ENCODE results near the gene PHYHD1.

Gene PHYHD1

GRCh38 chr9:128901379-128901778 lies 19.4 kb upstream of the PHYHD1 start:
- DNase-seq (ENCODE audit: low read depth in 3 of 3) = no peak

- no peak for DNase-seq (ENCODE audit: low read depth in 3 of 3)
Measured at GRCh38 chr9:128901822-128902221, 19.0 kb upstream of the PHYHD1 start.

DNA sequence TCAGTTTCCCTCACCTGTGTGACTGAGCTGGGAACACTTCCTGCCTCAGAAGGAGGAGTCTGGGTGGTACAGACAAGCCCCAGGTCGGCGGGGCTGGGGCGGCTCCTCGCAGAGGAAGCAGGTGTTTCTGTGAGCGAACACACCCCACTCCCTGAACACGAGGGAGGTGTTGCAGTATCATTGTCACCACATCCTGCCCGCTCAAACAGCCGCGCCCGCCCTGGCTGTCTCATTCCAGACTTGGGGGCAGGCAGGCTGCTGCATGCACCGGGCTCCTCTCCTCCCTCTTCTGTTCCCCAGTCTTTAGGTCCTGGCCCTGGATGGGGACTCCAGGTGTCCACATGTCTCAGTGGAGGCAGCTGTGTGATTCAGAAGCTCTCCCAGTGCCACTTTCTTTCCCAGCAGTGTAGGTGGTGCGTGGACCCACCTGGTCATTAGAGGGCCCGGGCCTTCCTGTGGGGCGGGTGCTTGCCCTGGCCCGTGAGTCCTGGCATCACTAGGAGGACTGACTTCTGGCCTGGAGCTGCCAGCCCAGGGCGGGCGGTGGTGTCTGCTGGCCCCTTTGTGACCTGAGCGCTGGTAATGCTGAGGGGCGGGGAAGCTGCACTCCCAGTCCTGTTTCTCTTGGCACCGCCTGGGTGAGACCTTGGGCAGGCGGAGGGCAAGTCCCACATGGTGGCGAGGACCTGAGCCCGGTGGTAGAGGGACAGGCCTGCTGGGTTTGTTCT lies 18.3 kb upstream of the PHYHD1 start:
- DNase-seq (ENCODE audit: low read depth in 3 of 3) = peak; percentile 62 to 79 (median 69)

DNA sequence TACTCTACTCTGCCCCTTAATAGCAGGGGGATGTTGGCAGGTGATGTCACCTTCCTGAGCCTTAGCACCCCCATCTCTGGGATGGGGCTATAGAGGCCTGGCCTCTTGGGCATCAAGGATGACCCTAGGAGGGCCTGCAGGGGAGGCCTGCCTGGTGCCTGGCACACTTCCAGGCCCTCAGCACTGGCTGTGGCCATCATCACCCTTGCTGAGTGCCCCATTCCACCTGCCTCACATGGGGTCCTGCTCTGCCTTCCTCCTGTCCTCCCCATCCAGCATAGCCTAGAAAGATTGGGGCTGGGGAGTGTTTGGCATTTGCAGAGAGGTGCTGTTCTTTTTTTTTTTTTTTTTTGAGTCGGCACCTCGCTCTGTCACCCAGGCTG lies 17.7 kb upstream of the PHYHD1 start:
- no peak for DNase-seq (ENCODE audit: low read depth in 3 of 3)

GRCh38 chr9:128903871-128904620 lies 16.7 kb upstream of the PHYHD1 start:
- no peak for DNase-seq (ENCODE audit: low read depth in 3 of 3)

- DNase-seq (ENCODE audit: low read depth in 3 of 3) = no peak
Measured at GRCh38 chr9:128905964-128906363, 14.8 kb upstream of the PHYHD1 start.

DNA sequence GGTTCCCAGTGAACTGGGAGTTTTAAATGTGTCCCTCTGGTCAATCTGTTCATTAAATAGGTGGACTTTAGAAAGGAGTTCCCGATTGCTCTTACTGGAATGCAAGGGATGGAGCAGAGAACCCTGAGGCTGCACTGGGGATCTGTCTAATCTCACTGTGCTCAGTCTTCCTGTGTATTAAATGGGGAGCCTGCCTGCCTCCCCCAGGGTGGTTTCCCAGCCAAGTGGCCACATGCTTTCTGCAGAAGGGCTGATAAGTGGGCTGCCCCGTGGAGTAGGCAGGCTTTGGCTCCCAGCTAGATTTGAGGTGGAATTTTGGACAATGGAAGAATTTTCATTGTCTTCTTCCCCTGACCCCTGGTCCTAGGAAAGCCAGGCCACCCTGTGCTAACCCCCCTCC lies 14.0 kb upstream of the PHYHD1 start:
- no peak for DNase-seq (ENCODE audit: low read depth in 3 of 3)

- no peak for DNase-seq (ENCODE audit: low read depth in 3 of 3)
Measured at GRCh38 chr9:128908372-128908771, 12.4 kb upstream of the PHYHD1 start.

- DNase-seq (ENCODE audit: low read depth in 3 of 3) = no peak
Measured at GRCh38 chr9:128909859-128910258, 10.9 kb upstream of the PHYHD1 start.

DNA sequence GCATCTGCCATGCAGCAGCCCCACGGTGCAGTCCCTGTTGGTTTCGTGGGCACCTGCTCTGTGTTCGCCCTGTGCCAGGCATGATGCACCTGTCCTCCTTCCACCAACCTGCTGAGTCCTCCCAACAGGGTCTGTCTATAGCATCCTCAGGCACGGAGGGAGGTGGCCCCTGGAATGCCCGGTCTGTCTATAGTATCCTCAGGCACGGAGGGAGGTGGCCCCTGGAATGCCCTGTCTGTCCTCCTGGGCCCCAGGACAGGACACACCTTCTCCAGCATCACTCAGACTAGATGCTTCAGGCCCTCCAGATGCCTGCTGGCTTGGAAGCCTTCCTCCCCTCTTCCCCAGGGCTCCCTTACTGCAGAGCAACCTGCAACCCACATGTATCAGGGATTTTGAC lies 9.9 kb upstream of the PHYHD1 start:
- DNase-seq (ENCODE audit: low read depth in 3 of 3) = no peak

- no peak for DNase-seq (ENCODE audit: low read depth in 3 of 3)
Measured at GRCh38 chr9:128911529-128912035, 9.2 kb upstream of the PHYHD1 start.

- no peak for DNase-seq (ENCODE audit: low read depth in 3 of 3)
Measured at GRCh38 chr9:128912270-128912853, 8.4 kb upstream of the PHYHD1 start.

DNA sequence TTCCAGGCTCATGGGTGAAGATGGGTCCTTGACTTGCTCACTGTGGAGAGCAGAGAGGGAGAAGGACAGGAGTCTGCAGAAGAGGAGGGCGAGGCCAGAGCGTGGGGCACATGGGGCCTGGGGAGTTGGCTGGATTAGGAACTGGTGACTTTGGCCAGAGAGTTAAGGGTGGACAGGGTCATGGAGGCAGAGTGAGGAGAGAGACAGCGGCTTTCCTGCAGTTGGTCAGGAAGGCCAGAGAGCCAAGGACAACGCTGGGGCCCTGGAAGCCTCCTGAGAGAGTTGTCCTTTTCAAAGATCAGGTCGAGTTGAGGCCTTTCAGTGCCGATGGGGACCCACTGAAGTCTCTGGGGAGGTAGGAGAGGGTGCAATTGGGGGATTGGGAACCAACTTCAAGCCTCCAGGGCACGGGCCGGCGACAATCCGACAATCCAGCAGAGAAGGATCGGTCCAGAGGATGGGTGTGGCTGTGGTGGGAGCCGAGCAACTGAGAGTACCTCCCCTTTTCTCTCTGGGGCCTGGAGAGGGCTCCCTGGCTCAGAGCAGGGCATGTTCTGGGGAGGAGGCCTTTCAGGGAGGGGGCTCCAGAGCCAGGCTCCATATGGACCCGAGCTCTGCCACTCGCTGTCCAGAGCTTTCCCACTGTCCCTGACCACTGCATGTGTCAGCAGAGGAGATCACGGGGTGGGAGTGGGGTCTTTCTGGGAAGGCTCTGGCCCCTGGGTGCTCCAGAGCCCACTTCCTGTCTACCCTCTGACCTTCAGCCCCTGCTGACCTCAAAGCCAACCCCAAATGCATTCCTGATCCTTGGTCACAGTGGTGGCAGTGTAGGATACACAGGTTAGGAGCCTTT lies 7.5 kb upstream of the PHYHD1 start:
- no peak for DNase-seq (ENCODE audit: low read depth in 3 of 3)

- DNase-seq (ENCODE audit: low read depth in 3 of 3) = no peak
Measured at GRCh38 chr9:128913995-128914772, 6.6 kb upstream of the PHYHD1 start.

DNA sequence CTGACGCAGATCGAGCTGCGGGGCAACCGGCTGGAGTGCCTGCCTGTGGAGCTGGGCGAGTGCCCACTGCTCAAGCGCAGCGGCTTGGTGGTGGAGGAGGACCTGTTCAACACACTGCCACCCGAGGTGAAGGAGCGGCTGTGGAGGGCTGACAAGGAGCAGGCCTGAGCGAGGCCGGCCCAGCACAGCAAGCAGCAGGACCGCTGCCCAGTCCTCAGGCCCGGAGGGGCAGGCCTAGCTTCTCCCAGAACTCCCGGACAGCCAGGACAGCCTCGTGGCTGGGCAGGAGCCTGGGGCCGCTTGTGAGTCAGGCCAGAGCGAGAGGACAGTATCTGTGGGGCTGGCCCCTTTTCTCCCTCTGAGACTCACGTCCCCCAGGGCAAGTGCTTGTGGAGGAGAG lies 4.6 kb upstream of the PHYHD1 start:
- DNase-seq (ENCODE audit: low read depth in 3 of 3) = no peak

DNA sequence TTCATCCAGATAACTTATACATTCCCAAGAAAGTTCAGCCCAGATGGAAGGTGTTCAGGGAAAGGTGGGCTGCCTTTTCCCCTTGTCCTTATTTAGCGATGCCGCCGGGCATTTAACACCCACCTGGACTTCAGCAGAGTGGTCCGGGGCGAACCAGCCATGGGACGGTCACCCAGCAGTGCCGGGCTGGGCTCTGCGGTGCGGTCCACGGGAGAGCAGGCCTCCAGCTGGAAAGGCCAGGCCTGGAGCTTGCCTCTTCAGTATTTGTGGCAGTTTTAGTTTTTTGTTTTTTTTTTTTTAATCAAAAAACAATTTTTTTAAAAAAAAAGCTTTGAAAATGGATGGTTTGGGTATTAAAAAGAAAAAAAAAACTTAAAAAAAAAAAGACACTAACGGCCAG lies 4.0 kb upstream of the PHYHD1 start:
- DNase-seq (ENCODE audit: low read depth in 3 of 3) = no peak

- no peak for DNase-seq (ENCODE audit: low read depth in 3 of 3)
Measured at GRCh38 chr9:128917151-128917849, 3.5 kb upstream of the PHYHD1 start.

DNA sequence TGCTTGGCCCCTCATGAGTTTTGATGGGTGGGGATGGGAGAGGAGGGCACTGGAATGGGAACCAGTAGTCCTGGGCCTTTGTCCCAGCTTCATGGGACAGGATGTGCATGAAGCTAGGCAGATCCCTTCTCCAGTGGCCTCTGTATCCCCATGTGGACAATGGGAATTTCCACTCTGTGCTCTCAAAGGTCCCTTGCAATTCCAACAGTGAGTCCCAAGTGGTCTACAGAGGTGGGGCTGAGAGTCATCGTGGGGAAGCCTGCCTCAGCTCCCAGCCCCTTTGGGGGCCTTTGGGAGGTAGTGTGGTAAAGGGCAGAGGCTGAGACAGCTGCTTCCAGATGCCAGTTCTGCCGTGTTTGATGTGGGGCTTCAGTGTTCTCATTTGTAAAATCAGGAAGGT lies 1.9 kb upstream of the PHYHD1 start:
- DNase-seq (ENCODE audit: low read depth in 3 of 3) = no peak

- no peak for DNase-seq (ENCODE audit: low read depth in 3 of 3)
Measured at GRCh38 chr9:128919402-128920089, 1.2 kb upstream of the PHYHD1 start.

All from stimulated activated CD4-positive, alpha-beta T cell treated with anti-CD3 and anti-CD28 coated beads, TNF-alpha, amount 100 ng/mL, for 4 hours (primary cell).